HepG2 (cell line): ENCODE data around the gene TMBIM4. TPM values are rescaled to one million over a fixed set of nuclear protein-coding genes. Genes with fewer than 3 reads are reported as not detected.

Experiments used
- ARNTL ChIP-seq: sonication (generic); formaldehyde crosslinking; IDR thresholded peaks from 2 replicates; pipeline ENCODE4 v1.4.0; 2020; ENCODE audit warnings: mild to moderate bottlenecking, missing genetic modification reagents
- DNMT3B ChIP-seq: conservative IDR thresholded peaks from 2 replicates; pipeline ENCODE4 v1.6.1; 2016; ENCODE audit warnings: missing biosample characterization, control low read depth
- ETV6 ChIP-seq: sonication (generic); formaldehyde crosslinking; conservative IDR thresholded peaks from 2 replicates; pipeline ENCODE4 v1.4.0; 2020; ENCODE audit warnings: missing genetic modification reagents
- HNF4G ChIP-seq, 2 experiments: sonication (generic) in 1 of 2; formaldehyde crosslinking in 1 of 2; IDR thresholded peaks; 2 replicates each; pipeline versions ENCODE4 v1.4.0 to v1.6.1; 2011 to 2020; ENCODE audit warnings: borderline replicate concordance in 2 of 2, low read depth in 2 of 2, mild to moderate bottlenecking in 2 of 2, low read length in 1 of 2, missing genetic modification reagents in 1 of 2, moderate library complexity in 1 of 2
- MAFF ChIP-seq: IDR thresholded peaks from 2 replicates; pipeline ENCODE4 v1.6.1; 2011; ENCODE audit warnings: low read depth, low read length, improper control_type of control experiment
- NFATC3 ChIP-seq: sonication (generic); formaldehyde crosslinking; IDR thresholded peaks from 2 replicates; pipeline ENCODE4 v1.5.1; 2020; ENCODE audit warnings: mild to moderate bottlenecking, missing genetic modification reagents
- RXRA ChIP-seq: sonication (generic); formaldehyde crosslinking; IDR thresholded peaks from 2 replicates; pipeline ENCODE4 v1.5.1; 2020; ENCODE audit warnings: missing genetic modification reagents
- SRF ChIP-seq: IDR thresholded peaks from 2 replicates; pipeline ENCODE4 v1.6.1; 2011; ENCODE audit warnings: mild to moderate bottlenecking, low read depth, low read length, moderate library complexity
- ZIK1 ChIP-seq: sonication (generic); formaldehyde crosslinking; IDR thresholded peaks from 2 replicates; pipeline ENCODE4 v1.5.0; 2020; ENCODE audit warnings: mild to moderate bottlenecking, low read depth, missing genetic modification reagents, borderline replicate concordance
- ZNF318 ChIP-seq: sonication (generic); formaldehyde crosslinking; IDR thresholded peaks from 2 replicates; pipeline ENCODE4 v1.4.0; 2020; ENCODE audit warnings: mild to moderate bottlenecking, missing genetic modification reagents
- ZNF350 ChIP-seq: sonication (generic); formaldehyde crosslinking; IDR thresholded peaks from 2 replicates; pipeline ENCODE4 v1.4.0; 2020; ENCODE audit warnings: mild to moderate bottlenecking, low read depth, missing genetic modification reagents, borderline replicate concordance
- ZNF44 ChIP-seq: sonication (generic); formaldehyde crosslinking; IDR thresholded peaks from 2 replicates; pipeline ENCODE4 v1.5.1; 2020; ENCODE audit warnings: mild to moderate bottlenecking, missing genetic modification reagents
- ZNF850 ChIP-seq: sonication (generic); formaldehyde crosslinking; conservative IDR thresholded peaks from 2 replicates; pipeline ENCODE4 v1.9.0; 2021; ENCODE audit warnings: mild to moderate bottlenecking, missing genetic modification reagents
- polyA plus RNA-seq, 8 experiments: library from polyadenylated mRNA; depleted of rRNA in 3 of 8; stranded (reverse) in 7 of 8; unstranded in 1 of 8; fragments of >200 nt; fragmentation: Illumina TruSeq in 4 of 8; extraction: Trizol in 4 of 8; gene quantifications; 2 replicates each; pipeline versions ENCODE4 v1.2.1 to v1.2.3, GENCODE V29; 2011 to 2016; ENCODE audit warnings: low read depth in 4 of 8, missing spikeins in 1 of 8, mixed read lengths in 1 of 8; ENCODE audit not compliant: insufficient read depth in 1 of 8
- total RNA-seq, 5 experiments: library from RNA; depleted of rRNA; stranded (reverse); fragments of >200 nt; fragmentation: Illumina TruSeq; extraction: Trizol; gene quantifications; 2 replicates each; pipeline ENCODE4 v1.2.3, GENCODE V29; 2016; ENCODE audit warnings: low read depth in 1 of 5
- TF ChIP-seq, protein P1 (sequence below): fragments of 450-650 bp; IDR thresholded peaks from 2 replicates; pipeline ENCODE4 v1.6.1; 2017; ENCODE audit warnings: mild to moderate bottlenecking
- TF ChIP-seq, protein P2 (sequence below): sonication (generic); formaldehyde crosslinking; IDR thresholded peaks from 2 replicates; pipeline ENCODE4 v1.4.0; 2020; ENCODE audit warnings: mild to moderate bottlenecking, missing genetic modification reagents

TMBIM4 gene
- total and polyA plus RNA-seq, 2 of the 13 experiments (the other 11 are each of a cell fraction or from before 2014, with no cell fraction given), result 60.5 to 67.7 TPM

GRCh38 chr12:66169221-66170170 is at the start of gene TMBIM4 (continued):
- TF ChIP-seq ZNF350 (CRISPR knock-in tag), result peak; percentile 84; the same call in 1 of the 2 replicates
- TF ChIP-seq, protein P1, sequence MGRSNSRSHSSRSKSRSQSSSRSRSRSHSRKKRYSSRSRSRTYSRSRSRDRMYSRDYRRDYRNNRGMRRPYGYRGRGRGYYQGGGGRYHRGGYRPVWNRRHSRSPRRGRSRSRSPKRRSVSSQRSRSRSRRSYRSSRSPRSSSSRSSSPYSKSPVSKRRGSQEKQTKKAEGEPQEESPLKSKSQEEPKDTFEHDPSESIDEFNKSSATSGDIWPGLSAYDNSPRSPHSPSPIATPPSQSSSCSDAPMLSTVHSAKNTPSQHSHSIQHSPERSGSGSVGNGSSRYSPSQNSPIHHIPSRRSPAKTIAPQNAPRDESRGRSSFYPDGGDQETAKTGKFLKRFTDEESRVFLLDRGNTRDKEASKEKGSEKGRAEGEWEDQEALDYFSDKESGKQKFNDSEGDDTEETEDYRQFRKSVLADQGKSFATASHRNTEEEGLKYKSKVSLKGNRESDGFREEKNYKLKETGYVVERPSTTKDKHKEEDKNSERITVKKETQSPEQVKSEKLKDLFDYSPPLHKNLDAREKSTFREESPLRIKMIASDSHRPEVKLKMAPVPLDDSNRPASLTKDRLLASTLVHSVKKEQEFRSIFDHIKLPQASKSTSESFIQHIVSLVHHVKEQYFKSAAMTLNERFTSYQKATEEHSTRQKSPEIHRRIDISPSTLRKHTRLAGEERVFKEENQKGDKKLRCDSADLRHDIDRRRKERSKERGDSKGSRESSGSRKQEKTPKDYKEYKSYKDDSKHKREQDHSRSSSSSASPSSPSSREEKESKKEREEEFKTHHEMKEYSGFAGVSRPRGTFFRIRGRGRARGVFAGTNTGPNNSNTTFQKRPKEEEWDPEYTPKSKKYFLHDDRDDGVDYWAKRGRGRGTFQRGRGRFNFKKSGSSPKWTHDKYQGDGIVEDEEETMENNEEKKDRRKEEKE, result no peak
- TF ChIP-seq SRF, result peak; percentile 91; the same call in 1 of the 2 replicates
- TF ChIP-seq ZNF318 (CRISPR knock-in tag), result peak; percentile 84; the same call in 1 of the 2 replicates
- TF ChIP-seq HNF4G (IDR thresholded peaks at IDR 0.05; ENCODE audit: borderline replicate concordance, low read depth, low read length), result peak; percentile 19; the same call in 1 of the 2 replicates
- 0 out of 2 replicates have a peak, but pooled peaks have one; percentile 10 for TF ChIP-seq HNF4G (CRISPR knock-in tag; IDR thresholded peaks at IDR 0.05; ENCODE audit: borderline replicate concordance, low read depth)
- TF ChIP-seq, protein P2, sequence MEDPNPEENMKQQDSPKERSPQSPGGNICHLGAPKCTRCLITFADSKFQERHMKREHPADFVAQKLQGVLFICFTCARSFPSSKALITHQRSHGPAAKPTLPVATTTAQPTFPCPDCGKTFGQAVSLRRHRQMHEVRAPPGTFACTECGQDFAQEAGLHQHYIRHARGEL (CRISPR knock-in tag), result peak; percentile 71; the same call in 1 of the 2 replicates
- TF ChIP-seq ZNF44 (CRISPR knock-in tag), result peak; percentile 31; the same call in 1 of the 2 replicates
- 0 out of 2 replicates have a peak, but pooled peaks have one; percentile 47 for TF ChIP-seq ZNF850
- TF ChIP-seq DNMT3B (CRISPR knock-in tag), result no peak; the same call in 1 of the 2 replicates
- no peak for TF ChIP-seq MAFF
- TF ChIP-seq ZIK1 (CRISPR knock-in tag), result peak; percentile 25; the same call in 1 of the 2 replicates
- TF ChIP-seq ARNTL (CRISPR knock-in tag), result peak; percentile 66; the same call in 1 of the 2 replicates
- TF ChIP-seq RXRA, result peak; percentile 80; the same call in 1 of the 2 replicates
- no peak for TF ChIP-seq NFATC3 (CRISPR knock-in tag)
- peak; percentile 55 for TF ChIP-seq ETV6 (CRISPR knock-in tag)
